ENCODE results near the gene GRIN1. TPM values are rescaled to one million over a fixed set of nuclear protein-coding genes. Genes with fewer than 3 reads are reported as not detected.

The GRIN1 gene
- total and polyA plus RNA-seq, 5 donors, result 0.08 to 0.09 TPM; not detected in 3

DNA sequence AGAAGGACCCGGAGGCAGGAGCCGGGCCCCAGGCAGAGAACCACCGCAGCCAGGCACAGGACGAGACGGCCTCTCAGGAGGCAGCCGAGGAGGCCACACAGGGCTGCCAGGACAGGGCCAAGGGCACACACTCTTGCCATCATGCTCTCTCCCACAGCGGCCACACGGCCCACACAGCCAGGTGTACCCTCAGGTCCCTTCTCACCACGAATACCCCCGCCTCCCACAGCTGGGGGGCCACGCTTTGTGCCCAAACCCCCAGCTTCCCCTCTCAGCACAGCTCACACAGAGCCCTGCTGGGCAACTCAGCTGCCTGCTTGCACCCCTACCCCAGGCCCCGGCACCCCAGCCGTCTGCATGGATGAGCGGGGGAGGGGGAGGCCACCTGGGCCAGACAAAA, 54.8 kb downstream of the GRIN1 start:
- Histone ChIP-seq H3K4me3 (ENCODE audit: low read length) (no peak overlapping the region), H3K27ac (ENCODE audit: low read length) (no peak overlapping the region), H3K4me1 (ENCODE audit: control insufficient read depth, insufficient read depth, low read length) (peaks cover 4% of the 10 kb centered on the region), H3K9me3 (ENCODE audit: control insufficient read depth, low read length) (no peaks in the 10 kb centered on the region), H3K27me3 (ENCODE audit: control insufficient read depth, insufficient read depth) (no peaks in the 10 kb centered on the region)
- DNase-seq, result no peak
- no peak for ATAC-seq
- intact Hi-C loops (cut with DNase I), result no loop called here
- 90% methylated on average over 14 of the region's 14 CpGs for WGBS

- no peak overlapping the region for H3K27ac ChIP-seq (ENCODE audit: low read length)
- H3K9me3 ChIP-seq (ENCODE audit: control insufficient read depth, low read length), result no peaks in the 10 kb centered on the region
- intact Hi-C loops (cut with DNase I), result no loop called here
- DNase-seq, result no peak
- no peaks in the 10 kb centered on the region for H3K27me3 ChIP-seq (ENCODE audit: control insufficient read depth, insufficient read depth)
- no peak overlapping the region for H3K4me3 ChIP-seq (ENCODE audit: low read length)
- ATAC-seq, result no peak
- 68% methylated on average over 16 of the region's 16 CpGs for WGBS
- peaks cover 4% of the 10 kb centered on the region for H3K4me1 ChIP-seq (ENCODE audit: control insufficient read depth, insufficient read depth, low read length)
Observed at GRCh38 chr9:137194388-137194787, 55.4 kb downstream of the GRIN1 start.

DNA sequence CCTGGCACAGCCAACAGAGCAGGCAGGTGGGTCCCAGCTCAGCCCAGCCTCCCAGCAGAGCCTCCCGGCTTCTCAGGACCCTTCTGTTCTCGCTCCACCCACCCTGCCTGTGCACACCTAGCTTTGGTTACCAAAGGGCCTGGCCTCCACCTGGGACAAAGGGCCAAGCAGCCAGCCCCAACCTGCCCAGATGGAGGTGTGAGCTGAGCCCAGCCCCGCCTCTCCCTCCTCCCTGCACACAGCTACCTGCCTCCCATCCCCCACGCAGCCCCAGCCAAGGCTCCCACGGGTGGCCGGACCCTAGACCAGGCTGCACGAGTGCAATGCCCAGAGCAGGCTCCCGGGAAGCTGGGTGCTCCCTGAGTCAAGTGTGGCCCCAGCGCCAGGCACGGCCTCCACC, 56.0 kb downstream of the GRIN1 start:
- H3K4me1 ChIP-seq (ENCODE audit: control insufficient read depth, insufficient read depth, low read length), result no peaks in the 10 kb centered on the region
- 86% methylated on average over 10 of the region's 10 CpGs for WGBS
- no peaks in the 10 kb centered on the region for H3K9me3 ChIP-seq (ENCODE audit: control insufficient read depth, low read length)
- H3K27me3 ChIP-seq (ENCODE audit: control insufficient read depth, insufficient read depth), result no peaks in the 10 kb centered on the region
- no peak overlapping the region for H3K27ac ChIP-seq (ENCODE audit: low read length)
- DNase-seq (no peak), ATAC-seq (no peak)
- no peak overlapping the region for H3K4me3 ChIP-seq (ENCODE audit: low read length)
- intact Hi-C loops (cut with DNase I), result no loop called here

DNA sequence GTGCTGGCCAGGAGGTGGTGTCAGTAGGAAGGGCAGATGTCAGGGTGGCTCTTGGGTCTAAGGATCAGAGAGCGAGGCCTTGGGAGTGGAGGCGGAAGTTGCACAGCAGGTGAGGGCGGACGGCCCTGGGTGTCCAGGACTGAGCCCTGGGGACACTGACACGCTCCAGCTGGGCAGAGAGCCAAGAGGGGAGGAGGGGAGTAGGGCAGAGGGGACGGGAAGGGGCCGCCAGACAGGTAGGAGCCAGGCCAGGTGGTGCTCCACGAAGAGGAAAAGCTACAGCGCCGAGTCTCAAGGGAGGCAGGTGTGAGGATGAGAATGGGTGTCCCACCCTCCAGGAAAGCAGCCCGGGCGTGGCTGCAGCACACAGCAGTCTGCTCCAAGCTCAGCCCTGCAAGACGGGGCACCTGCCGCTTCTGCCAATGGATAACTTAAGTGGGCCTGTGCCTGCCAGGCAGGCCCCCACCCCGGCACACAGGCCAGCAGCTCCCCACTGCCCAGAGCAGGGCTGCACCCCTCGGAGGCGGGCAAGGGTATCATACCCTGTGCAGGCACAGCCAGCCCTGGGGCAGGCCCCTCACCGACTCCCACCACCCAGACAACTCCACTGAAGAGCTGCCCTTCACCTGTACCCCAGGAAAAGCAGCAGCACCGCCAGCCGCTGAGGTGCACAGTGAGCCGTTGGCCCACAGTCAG, 56.7 kb downstream of the GRIN1 start:
- intact Hi-C loops (cut with DNase I), result no loop called here
- Histone ChIP-seq H3K4me1 (ENCODE audit: control insufficient read depth, insufficient read depth, low read length) (no peaks in the 10 kb centered on the region), H3K27ac (ENCODE audit: low read length) (no peak overlapping the region), H3K4me3 (ENCODE audit: low read length) (no peak overlapping the region), H3K27me3 (ENCODE audit: control insufficient read depth, insufficient read depth) (no peaks in the 10 kb centered on the region), H3K9me3 (ENCODE audit: control insufficient read depth, low read length) (no peaks in the 10 kb centered on the region)
- 82% methylated on average over 21 of the region's 21 CpGs for WGBS
- DNase-seq (no peak), ATAC-seq (no peak)

- no peaks in the 10 kb centered on the region for H3K27me3 ChIP-seq (ENCODE audit: control insufficient read depth, insufficient read depth)
- H3K4me1 ChIP-seq (ENCODE audit: control insufficient read depth, insufficient read depth, low read length), result no peaks in the 10 kb centered on the region
- 85% methylated on average over 19 of the region's 19 CpGs for WGBS
- no peak overlapping the region for H3K4me3 ChIP-seq (ENCODE audit: low read length)
- DNase-seq (no peak), ATAC-seq (no peak)
- intact Hi-C loops (cut with DNase I), result no loop called here
- H3K27ac ChIP-seq (ENCODE audit: low read length), result no peak overlapping the region
- no peaks in the 10 kb centered on the region for H3K9me3 ChIP-seq (ENCODE audit: control insufficient read depth, low read length)
Observed at GRCh38 chr9:137198051-137198901, 59.3 kb downstream of the GRIN1 start.

DNA sequence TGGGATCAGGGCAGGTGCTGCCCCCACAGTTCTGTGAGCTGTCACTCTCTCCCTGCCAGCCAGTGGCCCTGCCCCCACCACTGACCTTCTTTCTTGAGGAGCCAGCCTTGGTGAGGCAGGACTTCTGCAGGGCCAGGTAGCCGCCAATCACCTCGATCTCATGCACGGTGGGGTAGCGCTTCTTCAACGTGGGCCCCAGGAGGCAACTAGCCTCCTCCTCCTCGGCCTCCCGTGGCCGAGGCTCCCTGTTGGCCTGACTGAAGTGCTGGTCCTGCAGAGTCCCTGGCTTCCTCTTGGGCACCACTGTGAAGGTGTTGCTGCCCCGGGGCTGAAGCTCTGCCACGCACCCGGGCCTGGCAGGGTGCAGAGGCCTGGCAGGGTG, 59.9 kb downstream of the GRIN1 start:
- 73% methylated on average over 11 of the region's 11 CpGs for WGBS
- no peak for DNase-seq
- H3K4me1 ChIP-seq (ENCODE audit: control insufficient read depth, insufficient read depth, low read length), result no peaks in the 10 kb centered on the region
- H3K4me3 ChIP-seq (ENCODE audit: low read length), result no peak overlapping the region
- ATAC-seq, result no peak
- intact Hi-C loops (cut with DNase I), result no loop called here
- H3K27ac ChIP-seq (ENCODE audit: low read length), result no peak overlapping the region
- H3K9me3 ChIP-seq (ENCODE audit: control insufficient read depth, low read length), result no peaks in the 10 kb centered on the region
- no peaks in the 10 kb centered on the region for H3K27me3 ChIP-seq (ENCODE audit: control insufficient read depth, insufficient read depth)

DNA sequence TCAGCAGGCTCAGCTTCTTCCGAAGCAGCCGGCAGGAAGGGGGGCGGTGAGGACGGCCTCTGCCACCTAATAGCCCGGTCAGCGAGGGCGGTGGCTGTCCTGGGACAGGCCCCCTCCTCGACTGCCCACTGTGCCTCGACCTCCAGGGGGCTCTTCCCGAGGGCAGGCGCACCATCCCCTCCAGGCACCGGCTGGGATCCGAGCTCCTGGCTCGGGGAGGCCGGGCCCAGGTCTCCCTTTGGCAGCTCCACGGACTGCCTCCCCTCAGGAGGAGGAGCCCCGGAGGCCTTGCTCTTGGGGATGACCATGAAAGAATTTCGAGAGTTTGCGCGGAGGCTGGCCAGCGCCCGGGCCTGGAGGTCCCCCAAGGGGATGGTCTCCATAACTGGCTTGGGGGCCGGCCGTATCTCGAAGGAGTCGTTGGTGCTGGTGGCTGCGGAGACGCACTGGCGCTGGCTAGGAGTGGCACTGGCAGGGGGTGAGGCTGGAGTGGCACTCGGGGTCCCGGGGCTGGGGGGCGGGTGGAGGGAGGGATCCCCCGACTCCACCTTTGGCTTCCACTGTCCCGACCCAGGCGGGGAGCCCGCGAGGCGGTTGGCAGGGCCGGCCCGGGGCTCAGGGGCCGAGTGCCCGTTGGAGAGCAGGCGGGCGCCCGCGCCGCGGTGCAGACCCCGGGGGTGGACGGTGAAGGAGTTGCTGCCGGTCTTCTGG, 60.6 kb downstream of the GRIN1 start:
- ATAC-seq (no peak), DNase-seq (peak in 1 of 3 donors; percentile 79)
- intact Hi-C loops (cut with DNase I), result no loop called here
- H3K27ac ChIP-seq (ENCODE audit: low read length), result no peak overlapping the region
- no peaks in the 10 kb centered on the region for H3K27me3 ChIP-seq (ENCODE audit: control insufficient read depth, insufficient read depth)
- peaks cover 5% of the 10 kb centered on the region for H3K4me1 ChIP-seq (ENCODE audit: control insufficient read depth, insufficient read depth, low read length)
- no peaks in the 10 kb centered on the region for H3K9me3 ChIP-seq (ENCODE audit: control insufficient read depth, low read length)
- WGBS, result 8% methylated on average over 51 of the region's 51 CpGs
- H3K4me3 ChIP-seq (ENCODE audit: low read length), result peak overlapping the region; percentile 78

GRCh38 chr9:137200311-137201204, 61.6 kb downstream of the GRIN1 start, which contains the start of gene TPRN:
TSS of gene TPRN (minus strand) at chr9:137200741. CDS start at chr9:137200711, 30 bp downstream.
- Histone ChIP-seq H3K4me1 (ENCODE audit: control insufficient read depth, insufficient read depth, low read length) (peaks cover 7% of the 10 kb centered on the region), H3K27me3 (ENCODE audit: control insufficient read depth, insufficient read depth) (no peaks in the 10 kb centered on the region), H3K4me3 (ENCODE audit: low read length) (peak within 1 kb of the TSS; percentile 78), H3K27ac (ENCODE audit: low read length) (peak within 1 kb of the TSS; percentile 85), H3K9me3 (ENCODE audit: control insufficient read depth, low read length) (no peaks in the 10 kb centered on the region)
- under 1% methylated on average over 118 of the region's 118 CpGs for WGBS
- intact Hi-C loops (cut with DNase I), result no loop called here
- DNase-seq (peak; percentile 100), ATAC-seq (peak; percentile 98)

DNA sequence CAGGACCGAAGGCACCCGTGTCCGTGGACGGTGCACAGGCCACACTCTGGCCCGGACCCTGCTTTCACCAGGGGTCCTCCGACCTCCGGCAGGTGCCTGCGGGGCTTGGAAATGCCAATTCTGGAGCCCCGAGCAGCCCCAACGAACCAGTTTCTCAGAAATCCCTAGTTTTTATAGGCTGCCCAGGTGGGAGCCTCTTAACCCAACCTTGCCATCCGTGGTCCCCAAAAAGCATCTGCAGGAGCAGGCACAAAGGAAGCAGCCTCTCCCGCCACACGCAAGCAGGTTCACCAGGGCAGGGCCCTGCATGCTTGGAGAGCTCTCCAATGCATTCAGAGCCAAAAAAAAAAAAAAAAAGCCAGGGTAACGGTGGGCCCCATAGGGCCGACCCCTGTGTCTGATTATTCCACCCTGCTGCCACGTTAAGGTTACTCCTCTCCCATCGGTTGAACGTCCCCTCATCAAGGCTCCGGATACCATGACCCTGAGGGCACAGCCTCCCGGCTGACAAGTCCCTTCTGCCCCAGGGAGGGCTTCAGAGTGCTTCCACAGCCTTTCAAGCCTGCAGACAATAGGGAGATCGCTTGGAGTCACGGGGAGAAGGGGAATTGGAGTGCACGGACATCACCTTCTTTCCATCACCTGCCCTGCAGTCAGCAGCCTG, 62.4 kb downstream of the GRIN1 start:
- WGBS, result 14% methylated on average over 23 of the region's 23 CpGs
- Histone ChIP-seq H3K27ac (ENCODE audit: low read length) (peak overlapping the region; percentile 85), H3K4me3 (ENCODE audit: low read length) (peak overlapping the region; percentile 49), H3K9me3 (ENCODE audit: control insufficient read depth, low read length) (no peaks in the 10 kb centered on the region), H3K27me3 (ENCODE audit: control insufficient read depth, insufficient read depth) (no peaks in the 10 kb centered on the region), H3K4me1 (ENCODE audit: control insufficient read depth, insufficient read depth, low read length) (peaks cover 10% of the 10 kb centered on the region)
- no peak for DNase-seq
- no peak for ATAC-seq
- intact Hi-C loops (cut with DNase I), result no loop called here

DNA sequence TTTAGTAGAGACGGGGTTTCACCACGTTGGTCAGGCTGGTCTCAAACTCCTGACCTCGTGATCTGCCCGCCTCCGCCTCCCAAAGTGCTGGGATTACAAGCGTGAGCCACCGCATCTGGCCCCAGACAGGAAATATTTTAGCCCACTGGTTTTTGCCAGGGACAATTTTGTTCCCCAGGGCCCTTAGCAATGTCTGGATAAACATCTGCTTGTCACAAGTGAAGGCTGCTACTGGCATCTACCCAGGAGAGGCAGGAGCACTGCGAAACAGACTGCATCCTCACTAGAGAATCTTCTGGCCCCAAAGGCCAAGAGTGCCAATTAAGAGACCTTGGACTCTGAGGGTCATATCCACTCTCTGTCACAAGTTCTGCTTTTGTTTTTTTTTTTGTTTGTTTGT, 64.0 kb downstream of the GRIN1 start:
- intact Hi-C loops (cut with DNase I), result no loop called here

More for the DNA sequence above, 64.0 kb downstream of the GRIN1 start:
- peaks cover 14% of the 10 kb centered on the region for H3K4me1 ChIP-seq (ENCODE audit: control insufficient read depth, insufficient read depth, low read length)
- no peaks in the 10 kb centered on the region for H3K27me3 ChIP-seq (ENCODE audit: control insufficient read depth, insufficient read depth)
- H3K9me3 ChIP-seq (ENCODE audit: control insufficient read depth, low read length), result no peaks in the 10 kb centered on the region
- no peak overlapping the region for H3K27ac ChIP-seq (ENCODE audit: low read length)
- WGBS, result 71% methylated on average over 8 of the region's 8 CpGs
- no peak overlapping the region for H3K4me3 ChIP-seq (ENCODE audit: low read length)
- ATAC-seq (no peak), DNase-seq (no peak)

All from right cardiac atrium (tissue), 5 donors.